Stimulated activated CD4-positive, alpha-beta T cell treated with anti-CD3 and anti-CD28 coated beads, Interleukin-12 subunit alpha, Interleukin-12 subunit beta, amount 100 ng/mL, for 24 hours (primary cell): ENCODE measurements around the gene IL27RA.
"Not testable (repeated sequence)": the region's sequence is repeated elsewhere in the genome, so short reads cannot be mapped to it uniquely, and the experiment has no call there.

Experiments
- DNase-seq, 2 experiments: peaks; one replicate each; pipeline ENCODE4 v3.0.0-alpha.2; 2020; ENCODE audit warnings: low read depth in 2 of 2

IL27RA gene

DNA sequence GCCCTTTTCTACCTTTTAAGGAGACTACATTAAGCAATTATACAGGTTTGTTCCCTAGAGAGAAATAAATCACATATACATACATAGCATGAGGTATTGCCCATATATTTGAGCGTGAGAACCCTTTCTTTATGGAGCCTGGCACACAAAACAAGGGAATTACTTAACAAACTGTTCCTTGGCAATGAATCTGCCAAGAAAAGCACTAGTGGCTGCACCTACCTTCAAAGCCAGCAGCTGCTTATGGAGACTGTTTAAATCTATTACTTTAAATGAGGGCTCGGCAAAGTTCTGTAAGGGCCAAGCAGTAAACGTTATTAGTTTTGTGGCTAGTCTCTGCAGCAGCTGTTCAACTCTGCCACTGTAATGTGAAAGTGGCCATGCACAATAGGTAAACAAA lies 32.5 kb upstream of the IL27RA start:
- DNase-seq = no peak

DNA sequence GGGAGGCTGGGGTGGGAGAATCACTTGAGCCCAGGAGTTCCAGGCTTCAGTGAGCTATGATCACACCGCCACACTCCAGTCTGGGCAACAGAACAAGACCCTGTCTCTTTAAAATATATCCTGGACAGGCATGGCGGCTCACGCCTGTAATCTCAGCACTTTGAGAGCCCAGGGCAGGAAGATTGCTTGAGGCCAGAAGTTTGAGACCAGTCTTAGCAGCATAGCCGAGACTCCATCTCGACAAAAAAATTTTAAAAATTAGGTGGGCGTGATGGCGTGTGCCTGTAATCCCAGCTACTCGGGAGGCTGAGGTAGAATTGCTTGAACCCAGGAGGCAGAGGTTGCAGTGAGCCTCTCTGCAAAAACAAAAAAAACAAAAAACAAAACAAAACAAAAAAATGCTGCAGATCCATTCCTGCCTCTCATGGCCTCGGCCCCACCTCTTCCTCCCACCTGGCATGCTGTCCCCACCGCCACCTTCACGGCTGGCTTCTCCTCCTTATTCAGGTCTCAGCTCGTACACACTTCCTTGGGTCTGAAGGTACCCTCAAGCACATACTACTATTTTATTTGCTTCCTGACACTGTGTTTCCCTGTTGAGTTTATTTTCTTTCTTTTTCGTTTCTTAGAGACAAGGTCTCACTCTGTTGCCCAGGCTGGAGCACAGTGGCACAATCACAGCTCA lies 30.7 kb upstream of the IL27RA start:
- no peak for DNase-seq

DNA sequence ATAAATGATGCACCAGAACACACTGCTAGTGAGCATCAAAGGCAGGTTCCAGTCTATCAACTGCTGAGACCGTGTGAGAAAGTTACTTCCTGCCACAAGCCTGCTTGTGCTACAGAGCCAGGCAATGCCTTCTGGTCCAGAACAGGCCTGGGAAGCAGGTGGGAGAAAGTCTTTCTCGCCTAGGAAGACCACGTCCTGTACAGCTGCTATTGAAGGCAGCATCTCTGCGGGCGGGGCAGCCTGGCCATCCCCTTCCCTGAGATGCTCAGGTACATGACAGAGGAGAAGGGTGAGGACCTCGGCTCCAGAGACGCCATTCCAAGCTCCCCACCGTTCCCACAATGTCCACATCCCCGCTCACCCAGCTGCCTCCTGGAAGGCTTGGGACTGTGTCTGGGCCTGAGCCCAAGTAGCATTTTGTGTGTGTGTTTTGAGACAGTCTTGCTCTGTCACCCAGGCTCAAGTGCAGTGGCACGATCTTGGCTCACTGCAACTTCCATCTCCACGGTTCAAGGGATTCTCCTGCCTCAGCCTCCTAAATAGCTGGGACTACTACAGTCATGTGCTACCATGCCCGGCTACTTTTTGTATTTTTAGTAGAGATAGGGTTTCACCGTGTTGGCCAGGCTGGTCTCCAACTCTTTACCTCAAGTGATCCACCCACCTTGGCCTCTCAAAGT lies 28.9 kb upstream of the IL27RA start:
- no peak for DNase-seq

DNA sequence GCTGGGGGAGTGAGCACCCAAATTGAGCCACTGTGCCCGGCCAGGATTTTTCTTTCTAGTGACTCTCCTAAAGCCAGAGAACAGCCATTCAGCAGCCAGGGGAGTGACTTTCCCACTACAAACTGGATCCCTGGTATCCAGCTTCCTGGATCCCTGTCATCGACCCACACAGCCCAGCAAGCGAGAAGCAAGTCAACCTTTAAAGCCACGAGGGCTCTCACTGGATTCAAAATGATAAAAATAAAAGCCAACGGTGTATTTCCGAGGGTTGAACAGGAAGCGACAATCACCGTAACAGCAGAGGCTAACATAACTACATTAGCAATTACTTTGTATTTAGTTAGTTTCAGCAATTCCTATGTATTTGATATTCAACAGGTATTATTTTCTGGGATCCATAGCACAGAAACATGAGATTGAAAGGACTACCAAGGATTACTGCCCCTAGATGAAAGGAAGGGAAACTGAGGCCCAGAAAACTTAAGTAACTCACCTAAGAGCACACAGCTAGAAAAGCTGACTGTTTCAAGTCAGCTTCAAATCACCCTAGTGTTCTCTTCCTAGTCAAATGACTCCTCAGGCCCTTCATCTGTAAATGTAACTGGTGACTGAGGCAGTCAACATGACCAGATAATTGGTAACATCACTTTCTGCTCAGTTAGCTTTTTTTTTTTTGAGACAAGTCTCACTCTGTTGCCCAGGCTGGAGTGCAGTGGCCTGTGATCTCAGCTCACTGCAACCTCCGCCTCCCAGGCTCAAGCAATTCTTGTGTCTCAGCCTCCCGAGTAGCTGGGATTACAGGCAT lies 28.1 kb upstream of the IL27RA start:
- no peak for DNase-seq

DNA sequence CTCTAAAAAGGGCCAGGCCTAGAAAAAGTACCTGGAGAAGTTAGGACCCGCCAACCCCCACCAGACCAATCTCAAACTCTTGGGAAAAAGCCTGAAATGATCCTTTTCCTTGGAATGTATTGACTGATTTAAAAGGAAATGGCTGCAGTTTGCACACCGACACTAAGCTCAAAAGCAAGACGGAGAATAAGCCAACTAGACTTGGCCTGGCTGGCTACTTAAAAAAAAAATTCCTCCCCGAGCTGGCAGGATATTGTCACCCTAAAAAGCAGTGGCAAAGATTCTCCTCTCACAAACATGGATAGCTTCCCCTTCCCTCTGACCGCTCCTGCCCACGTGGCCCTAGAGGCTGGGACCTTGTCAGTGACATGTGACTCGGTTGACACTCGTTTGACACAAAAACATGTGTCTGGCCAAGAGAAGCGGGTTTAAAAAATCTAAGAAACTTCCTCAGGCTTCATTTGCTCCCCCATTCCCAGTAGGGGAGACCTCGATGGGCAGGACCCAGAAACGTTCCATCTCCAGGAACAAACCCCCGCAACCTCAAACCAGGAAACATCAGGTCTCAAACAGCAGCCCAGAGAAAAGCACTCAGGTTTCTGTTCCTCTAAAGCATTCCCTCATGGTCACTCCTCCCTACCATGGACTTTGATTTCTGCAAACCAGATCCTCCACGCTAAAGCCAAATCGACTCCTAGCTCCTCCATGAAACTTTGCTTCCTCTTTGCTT lies 26.8 kb upstream of the IL27RA start:
- DNase-seq = no peak

DNA sequence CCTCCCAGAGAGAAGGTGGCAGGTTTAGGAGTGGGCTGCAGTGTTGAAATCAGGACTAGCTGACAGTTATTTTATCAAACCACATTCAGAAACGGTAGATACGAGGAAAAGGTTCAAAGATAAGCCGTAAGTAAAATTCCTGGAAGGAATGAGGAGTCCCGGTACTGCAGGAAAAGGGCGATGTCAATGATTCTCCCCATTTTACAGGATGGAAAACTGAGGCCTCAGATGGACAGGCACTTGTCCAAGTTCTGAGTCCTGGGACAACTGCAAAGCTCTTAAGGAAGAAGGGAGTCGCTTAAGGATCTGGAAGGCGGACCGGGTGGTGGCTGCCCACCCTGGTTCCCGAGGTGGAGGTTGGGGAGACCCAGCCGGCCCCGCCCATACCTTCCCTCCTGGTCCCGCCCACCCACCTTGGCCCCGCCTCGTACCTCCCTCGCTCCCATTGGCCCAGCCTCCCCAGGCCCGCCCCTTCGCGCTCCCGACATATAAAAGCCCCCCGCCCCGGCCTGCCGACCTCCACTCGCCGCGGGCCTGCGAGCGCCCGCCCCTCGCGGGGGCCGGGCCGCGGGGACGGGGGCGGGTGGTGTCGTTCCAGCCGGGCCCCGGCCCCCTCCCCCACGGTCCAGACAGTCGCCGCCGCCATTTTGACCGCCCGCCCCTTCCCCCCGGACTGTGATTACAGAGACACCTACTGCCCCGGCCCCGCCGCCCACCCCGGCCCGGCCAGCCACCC lies 26.0 kb upstream of the IL27RA start:
- DNase-seq = peak; percentile 74 to 91

DNA sequence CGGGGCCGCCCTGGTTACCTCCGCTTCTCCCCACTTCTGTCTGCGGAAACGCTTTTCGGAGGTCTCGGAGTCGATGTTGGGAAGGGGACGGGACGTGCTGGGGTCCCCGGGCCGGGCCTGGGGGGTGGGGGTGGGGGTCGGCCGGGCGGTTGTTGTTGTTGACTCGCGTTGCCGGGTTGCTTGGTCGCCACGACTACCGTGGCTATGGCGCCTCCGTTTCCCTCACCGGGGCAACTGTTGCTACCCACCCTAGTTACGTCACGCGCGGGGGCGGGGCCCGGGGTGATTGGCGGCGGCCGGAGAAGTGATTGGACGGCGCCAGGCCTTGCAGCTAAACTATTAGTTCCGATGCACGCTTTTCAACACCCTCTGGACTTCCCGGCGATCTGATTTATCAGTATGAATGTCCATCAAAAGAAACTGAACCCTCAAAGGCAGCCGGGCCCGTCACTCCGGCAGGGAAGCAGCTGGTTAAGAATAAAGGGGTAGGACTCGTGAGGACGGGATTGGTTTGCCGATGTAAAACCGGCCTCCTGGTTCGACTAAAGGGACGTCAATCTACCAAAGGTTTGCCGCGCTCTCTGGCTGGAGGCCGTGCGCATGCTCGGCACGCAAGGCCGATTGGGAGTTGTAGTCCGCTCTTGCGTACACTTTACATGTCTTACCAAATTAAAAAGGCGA lies 25.3 kb upstream of the IL27RA start, which contains the start of gene RFX1:
Gene RFX1, minus strand, starts transcription at position 236 of the 681 bp plus-strand sequence. CDS start 12,477 bp downstream, outside the sequence.
- peak; percentile 99 to 100 for DNase-seq

DNA sequence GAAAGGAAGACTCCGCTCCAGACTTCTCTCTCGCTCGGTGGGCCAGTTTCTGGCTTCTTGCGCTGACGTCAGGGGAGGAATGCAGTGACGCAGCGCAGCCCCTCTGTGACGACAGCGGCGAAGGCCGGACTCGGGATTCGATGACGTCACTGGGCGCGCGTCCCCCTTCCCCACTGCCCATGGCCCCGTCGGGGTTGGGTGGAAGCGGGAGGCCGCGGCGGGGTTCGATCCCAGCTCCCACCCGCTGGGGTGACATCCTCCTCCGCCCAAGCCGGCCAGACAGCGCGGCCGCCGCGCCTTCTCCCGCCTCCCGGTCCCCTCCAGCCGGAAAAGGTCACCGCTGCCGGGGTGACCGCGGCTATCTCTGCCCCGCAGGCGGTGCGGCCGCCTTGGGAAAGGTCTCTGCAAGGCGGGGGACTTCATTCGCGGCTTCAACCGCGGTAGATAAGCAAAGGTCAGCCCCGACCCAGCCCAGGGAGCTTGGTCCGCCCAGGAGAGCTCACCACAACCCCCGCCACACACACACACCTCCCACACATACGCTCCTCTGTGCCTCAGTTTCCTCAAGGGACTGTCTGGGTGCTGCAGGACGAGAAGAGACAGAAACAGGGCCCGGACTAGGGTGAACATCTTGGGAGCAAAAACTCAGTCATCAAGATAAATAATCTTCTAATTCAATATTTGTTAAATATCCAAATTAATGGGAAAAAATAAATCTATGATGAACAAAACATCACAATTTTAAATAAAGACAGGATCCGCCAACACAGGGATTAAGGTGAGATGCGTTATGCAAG lies 24.6 kb upstream of the IL27RA start:
- DNase-seq = no peak

DNA sequence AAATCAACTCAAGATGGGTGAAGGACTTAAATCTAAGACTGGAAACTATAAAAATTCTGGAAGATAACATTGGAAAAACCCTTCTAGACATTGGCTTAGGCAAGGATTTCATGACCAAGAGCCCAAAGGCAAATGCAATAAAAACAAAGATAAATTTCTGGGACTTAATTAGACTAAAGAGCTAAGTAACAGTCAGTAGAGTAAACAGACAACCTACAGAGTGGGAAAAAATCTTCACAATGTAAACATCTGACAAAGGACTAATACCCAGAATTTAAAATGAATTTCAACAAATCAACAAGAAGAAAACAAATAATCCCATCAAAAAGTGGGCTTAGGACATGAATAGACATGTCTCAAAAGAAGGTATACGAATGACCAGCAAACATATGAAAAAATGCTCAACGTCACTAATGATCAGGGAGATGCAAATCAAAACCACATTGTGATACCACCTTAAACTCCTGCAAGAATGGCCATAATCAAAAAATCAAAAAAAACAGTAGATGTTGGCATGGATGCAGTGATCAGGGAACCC lies 19.1 kb upstream of the IL27RA start:
- no peak for DNase-seq

DNA sequence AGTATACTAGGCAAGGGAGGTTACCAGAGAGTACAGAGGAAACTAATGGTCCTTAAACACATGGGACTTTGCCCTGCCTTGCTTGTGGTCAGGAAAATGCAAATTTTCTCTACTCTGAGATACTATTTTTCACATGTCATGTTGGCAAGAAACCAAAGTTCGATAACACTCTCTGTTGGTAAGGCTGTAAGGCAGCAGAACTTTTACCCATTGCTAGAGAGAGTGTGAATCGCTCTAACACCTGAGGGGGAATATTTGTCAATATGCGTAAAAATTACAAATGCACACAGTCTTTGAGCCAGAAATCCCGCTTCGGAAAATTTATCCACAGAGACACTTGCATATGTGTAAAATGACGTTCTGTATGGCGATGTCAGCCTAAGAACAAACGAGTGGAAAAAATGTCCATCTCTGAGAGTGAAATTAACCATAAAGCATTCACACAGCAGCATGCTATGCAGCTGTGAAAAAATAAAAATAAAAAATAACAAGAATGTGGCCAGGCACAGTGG lies 16.0 kb upstream of the IL27RA start:
- no peak for DNase-seq

DNA sequence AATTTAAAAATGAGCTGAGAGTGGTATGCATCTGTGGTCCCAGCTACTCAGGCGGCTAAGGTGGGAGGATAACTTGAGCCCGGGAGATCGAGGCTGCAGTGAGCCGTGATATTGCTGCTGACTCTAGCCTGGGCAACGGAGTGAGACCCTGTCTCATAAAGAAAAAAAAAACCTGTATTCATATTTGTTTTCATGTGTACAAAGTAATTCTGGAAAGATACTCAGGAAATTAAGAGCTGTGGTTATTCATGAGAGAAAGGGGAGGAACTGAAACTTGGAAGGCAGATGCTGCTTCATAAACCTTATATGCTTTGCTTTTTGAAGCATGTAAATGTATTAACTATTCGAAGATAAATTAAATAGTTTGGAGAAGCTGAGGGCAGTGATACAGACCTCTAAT lies 12.5 kb upstream of the IL27RA start:
- no peak for DNase-seq

DNA sequence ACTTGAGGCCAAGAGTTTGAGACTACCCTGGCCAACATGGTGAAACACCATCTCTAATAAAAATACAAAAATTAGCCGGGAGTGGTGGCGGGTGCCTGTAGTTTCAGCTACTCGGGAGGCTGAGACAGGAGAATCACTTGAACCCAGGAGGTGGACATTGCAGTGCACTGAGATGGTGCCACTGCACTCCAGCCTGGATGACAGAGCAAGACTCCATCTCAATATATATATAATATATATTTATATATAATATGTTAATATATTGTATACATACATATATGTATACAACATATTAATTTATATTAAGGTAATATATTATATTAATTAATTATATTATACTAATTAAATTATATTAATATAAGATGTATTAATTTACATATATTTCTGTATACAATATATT lies 11.8 kb upstream of the IL27RA start:
- DNase-seq = not testable (repeated sequence)

DNA sequence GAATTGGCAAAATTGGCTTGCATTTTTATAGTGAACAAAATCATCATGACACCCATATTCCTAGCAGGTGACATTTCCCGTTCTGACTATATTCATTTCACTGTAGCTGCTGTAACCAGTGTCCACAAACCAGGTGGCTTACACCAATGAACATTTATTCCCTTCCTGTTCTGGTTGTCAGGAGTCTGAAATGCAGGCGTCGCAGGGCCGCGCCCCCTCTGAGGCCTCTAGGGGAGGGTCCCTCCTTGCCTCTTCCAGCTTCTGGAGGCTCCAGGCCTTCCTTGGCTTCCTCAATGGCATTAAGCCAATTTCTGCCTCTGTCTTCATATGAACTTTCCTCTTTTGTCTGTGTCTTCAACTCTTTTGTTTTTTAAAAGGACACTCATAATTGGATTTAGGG lies 10.1 kb upstream of the IL27RA start:
- DNase-seq = no peak

DNA sequence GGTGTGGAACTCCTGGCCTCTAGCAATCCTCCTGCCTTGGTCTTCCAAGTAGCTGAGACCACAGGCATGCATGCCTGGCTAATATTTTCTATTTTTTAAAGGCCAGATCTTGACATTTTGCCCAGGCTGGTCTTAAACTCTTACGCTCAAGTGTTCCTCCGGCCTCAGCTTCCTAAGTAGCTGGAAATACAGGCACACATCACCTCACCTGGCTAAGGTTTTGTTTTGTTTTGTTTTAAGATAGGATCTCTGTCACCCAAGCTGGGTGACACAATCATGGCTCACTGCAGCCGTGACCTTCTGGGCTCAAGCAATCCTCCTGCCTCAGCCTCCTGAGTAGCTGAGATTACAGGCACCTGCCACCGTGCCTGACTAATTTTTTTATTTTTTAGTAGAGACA lies 9.1 kb upstream of the IL27RA start:
- DNase-seq = no peak

DNA sequence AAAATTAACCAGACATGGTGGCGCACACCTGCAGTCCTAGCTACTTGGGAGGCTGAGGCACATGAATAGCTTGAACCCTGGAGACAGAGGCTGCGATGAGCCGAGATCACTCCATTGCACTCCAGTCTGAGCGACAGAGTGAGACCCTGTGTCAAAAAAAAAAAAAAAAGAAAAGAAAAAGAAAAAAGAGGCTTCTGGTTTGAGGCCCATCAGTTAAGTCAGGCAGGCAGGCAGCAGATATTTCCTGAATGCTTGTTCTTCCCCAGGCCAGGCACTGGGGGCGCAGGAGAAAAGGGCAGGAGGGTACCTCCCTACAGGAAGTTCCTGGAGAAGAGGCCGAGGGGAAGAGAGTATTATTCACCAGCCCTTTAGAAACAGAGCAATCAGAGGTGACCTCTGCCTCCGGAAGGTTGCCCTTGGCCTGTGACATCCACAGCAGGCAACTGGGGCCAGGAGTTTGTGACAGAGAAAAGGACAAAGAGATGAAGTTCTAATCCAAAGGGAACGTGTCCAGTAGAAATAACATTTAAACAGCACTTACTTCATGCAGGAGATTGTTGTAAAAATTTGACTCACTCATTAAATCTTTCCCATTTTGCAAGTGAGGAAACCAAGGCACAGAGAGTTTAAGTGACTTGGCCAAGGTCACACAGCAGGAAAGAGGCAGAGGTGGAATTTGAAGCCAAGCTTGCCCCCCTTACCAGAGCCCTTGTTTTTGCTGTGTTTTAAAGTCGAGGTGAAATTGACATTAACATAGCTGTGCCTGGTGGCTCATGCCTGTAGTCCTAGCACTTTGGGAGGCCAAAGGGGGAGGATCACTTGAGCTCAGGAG lies 7.9 kb upstream of the IL27RA start:
- DNase-seq = no peak

DNA sequence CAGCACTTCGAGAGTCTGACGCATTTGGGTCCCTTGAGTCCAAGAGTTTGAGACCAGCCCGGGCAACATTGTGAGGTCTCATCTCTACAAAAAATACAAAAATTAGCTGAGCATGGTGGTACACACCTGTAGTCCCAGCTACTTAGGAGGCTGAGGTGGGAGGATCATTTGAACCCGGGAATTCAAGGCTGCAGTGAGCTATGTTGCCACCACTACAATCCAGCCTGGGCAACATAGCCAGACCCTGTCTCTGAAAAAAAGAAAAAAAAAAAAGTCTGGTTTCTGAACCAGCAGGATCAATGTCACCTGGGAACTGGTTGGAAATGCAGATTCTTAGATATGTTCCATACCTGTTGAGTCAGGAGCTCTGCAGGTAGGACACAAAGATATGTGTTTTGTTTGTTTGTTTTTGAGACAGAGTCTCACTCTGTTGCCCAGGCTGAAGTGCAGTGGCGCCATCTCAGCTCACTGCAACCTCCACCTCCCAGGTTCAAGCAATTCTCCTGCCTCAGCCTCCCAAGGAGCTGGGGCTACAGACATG lies 4.8 kb upstream of the IL27RA start:
- DNase-seq = not testable (repeated sequence)

DNA sequence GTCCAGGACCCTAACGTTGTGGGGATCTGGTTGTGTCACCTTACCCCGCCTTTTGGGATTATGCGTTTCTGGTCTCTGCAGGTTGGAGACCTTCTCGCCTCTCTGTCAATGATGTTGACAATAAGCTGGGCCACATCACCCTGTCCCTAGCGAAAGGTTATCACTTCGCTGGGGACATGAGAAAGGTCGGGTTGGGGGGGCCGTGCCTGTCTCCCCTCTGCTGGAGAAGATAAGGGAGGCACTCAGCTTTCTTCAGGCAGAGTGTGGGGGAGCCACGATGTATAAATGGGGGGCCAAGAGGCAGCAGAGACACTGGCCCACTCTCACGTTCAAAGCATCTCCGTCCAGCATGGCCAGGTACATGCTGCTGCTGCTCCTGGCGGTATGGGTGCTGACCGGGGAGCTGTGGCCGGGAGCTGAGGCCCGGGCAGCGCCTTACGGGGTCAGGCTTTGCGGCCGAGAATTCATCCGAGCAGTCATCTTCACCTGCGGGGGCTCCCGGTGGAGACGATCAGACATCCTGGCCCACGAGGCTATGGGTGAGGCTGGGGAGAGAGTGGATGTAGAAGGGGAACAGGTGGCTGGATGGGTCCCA lies 3.6 kb upstream of the IL27RA start, which contains the start of gene RLN3:
Gene RLN3, plus strand, starts transcription at position 293 of the 595 bp plus-strand sequence. Its CDS starts 57 bp downstream, at position 350.
- no peak for DNase-seq

DNA sequence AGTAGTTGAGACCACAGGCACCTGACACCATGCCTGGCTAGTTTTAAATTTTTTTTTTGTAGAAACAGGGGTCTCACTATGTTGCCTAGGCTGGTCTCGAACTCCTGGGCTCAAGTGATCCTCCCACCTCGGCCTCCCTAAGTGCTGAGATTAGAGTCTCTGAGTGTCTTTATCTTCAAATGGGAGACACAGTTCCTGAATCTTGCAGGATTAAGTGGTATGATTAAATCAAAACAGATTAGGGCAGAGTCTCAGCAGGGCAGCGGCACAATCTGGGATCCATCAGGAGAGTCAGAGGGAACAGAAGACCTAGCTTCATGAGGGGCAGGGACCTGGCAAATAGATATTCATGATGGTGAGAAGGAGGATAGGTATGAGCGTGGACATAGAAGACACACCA lies 2.7 kb upstream of the IL27RA start:
- DNase-seq = no peak
